ENCODE data around the gene C2CD4D.

The C2CD4D gene

GRCh38 chr1:151790940-151791651, 48.5 kb downstream of the C2CD4D start:
- H3K9me3 ChIP-seq (ENCODE audit: severe bottlenecking) = no peaks in the 10 kb centered on the region
- no peaks in the 10 kb centered on the region; the same call in 1 of the 2 replicates for H3K36me3 ChIP-seq (ENCODE audit: low read depth)
- peaks cover 5% of the 10 kb centered on the region for H3K4me1 ChIP-seq (ENCODE audit: insufficient read depth, poor library complexity, severe bottlenecking)
- no peaks in the 10 kb centered on the region for H3K27me3 ChIP-seq (ENCODE audit: insufficient read depth, poor library complexity, severe bottlenecking)
- H3K4me3 ChIP-seq (ENCODE audit: severe bottlenecking) = peak overlapping the region; percentile 55
- DNase-seq (ENCODE audit: low spot score) (no peak), ATAC-seq (ENCODE audit: low read depth) (peak; percentile 11; the same call in 1 of the 3 replicates)
- H3K27ac ChIP-seq (ENCODE audit: poor library complexity, severe bottlenecking) = peak overlapping the region; percentile 30
- no peak for TF ChIP-seq CTCF (IDR thresholded peaks at IDR 0.05; ENCODE audit: poor library complexity, severe bottlenecking)

GRCh38 chr1:151790071-151790939, 49.3 kb downstream of the C2CD4D start, which contains the start of gene TDRKH:
Gene TDRKH, minus strand, starts transcription at chr1:151790500. Its CDS starts 7,478 bp downstream, at chr1:151783022.
- Histone ChIP-seq H3K4me1 (ENCODE audit: insufficient read depth, poor library complexity, severe bottlenecking) (peaks cover 5% of the 10 kb centered on the region), H3K27me3 (ENCODE audit: insufficient read depth, poor library complexity, severe bottlenecking) (no peaks in the 10 kb centered on the region), H3K36me3 (ENCODE audit: low read depth) (no peaks in the 10 kb centered on the region; the same call in 1 of the 2 replicates), H3K27ac (ENCODE audit: poor library complexity, severe bottlenecking) (peak within 1 kb of the TSS; percentile 30), H3K4me3 (ENCODE audit: severe bottlenecking) (peak within 1 kb of the TSS; percentile 55), H3K9me3 (ENCODE audit: severe bottlenecking) (no peaks in the 10 kb centered on the region)
- TF ChIP-seq CTCF (IDR thresholded peaks at IDR 0.05; ENCODE audit: poor library complexity, severe bottlenecking) = peak; percentile 37
- ATAC-seq (ENCODE audit: low read depth) (peak; percentile 98), DNase-seq (ENCODE audit: low spot score) (peak; percentile 100)

Measured in RWPE2 (cell line).